KMS-11 (cell line): ENCODE measurements around the gene CDH22.

Experiments used
- H2AFZ ChIP-seq: fragments of 200-600 bp; sonication (generic); 2 replicates; pipeline ENCODE4 v1.6.1; 2016; ENCODE audit warnings: antibody characterized with exemption, mixed run types, low read depth
- H3K27ac ChIP-seq: fragments of 200-600 bp; sonication (generic); 2 replicates; pipeline ENCODE4 v1.6.1; 2016; ENCODE audit warnings: mild to moderate bottlenecking, mixed run types
- H3K27me3 ChIP-seq: fragments of 200-600 bp; sonication (generic); 2 replicates; pipeline ENCODE4 v1.6.1; 2017; ENCODE audit warnings: mild to moderate bottlenecking, low read depth, mixed run types, moderate library complexity; ENCODE audit not compliant: insufficient read depth
- H3K36me3 ChIP-seq: fragments of 200-600 bp; sonication (generic); 2 replicates; pipeline ENCODE4 v1.6.1; 2017; ENCODE audit warnings: mild to moderate bottlenecking, mixed run types; ENCODE audit not compliant: insufficient read depth
- H3K4me1 ChIP-seq: fragments of 200-600 bp; sonication (generic); 2 replicates; pipeline ENCODE4 v1.6.1; 2016; ENCODE audit warnings: mild to moderate bottlenecking, low read depth, mixed run types; ENCODE audit not compliant: poor library complexity, severe bottlenecking
- H3K4me2 ChIP-seq: fragments of 200-600 bp; sonication (generic); 2 replicates; pipeline ENCODE4 v1.7.0; 2016; ENCODE audit warnings: mild to moderate bottlenecking, mixed run types
- H3K4me3 ChIP-seq: fragments of 200-600 bp; sonication (generic); IDR thresholded peaks from 2 replicates; pipeline ENCODE4 v1.6.1; 2017; ENCODE audit warnings: low read depth, low read length, mixed read lengths; ENCODE audit not compliant: insufficient read depth
- H3K79me2 ChIP-seq: fragments of 200-600 bp; sonication (generic); 2 replicates; pipeline ENCODE4 v1.6.1; 2016; ENCODE audit warnings: low read depth, mixed run types; ENCODE audit not compliant: insufficient read depth
- H3K9ac ChIP-seq: fragments of 200-600 bp; sonication (generic); 2 replicates; pipeline ENCODE4 v1.6.1; 2016; ENCODE audit warnings: mild to moderate bottlenecking, mixed run types
- H4K20me1 ChIP-seq: fragments of 200-600 bp; sonication (generic); 2 replicates; pipeline ENCODE4 v1.6.1; 2016; ENCODE audit warnings: mild to moderate bottlenecking, mixed run types; ENCODE audit not compliant: insufficient read depth
- CTCF ChIP-seq: fragments of 200-600 bp; sonication (generic); conservative IDR thresholded peaks from 2 replicates; pipeline ENCODE4 v1.6.1; 2017; ENCODE audit warnings: low read depth, mild to moderate bottlenecking, antibody characterized with exemption, low read length, moderate library complexity, mixed read lengths

The CDH22 gene

GRCh38 chr20:46349742-46350056 is 41.4 kb upstream of the CDH22 start:
- H4K20me1 ChIP-seq, result no peaks in the 10 kb centered on the region
- H3K4me1 ChIP-seq, result peaks cover 40% of the 10 kb centered on the region
- no peaks in the 10 kb centered on the region for H3K79me2 ChIP-seq
- H3K9ac ChIP-seq, result peak overlapping the region; percentile 64
- H3K27me3 ChIP-seq, result no peaks in the 10 kb centered on the region; the same call in 1 of the 2 replicates
- no peak overlapping the region for H3K4me3 ChIP-seq
- peak overlapping the region; percentile 85 for H3K27ac ChIP-seq
- H2AFZ ChIP-seq, result no peak overlapping the region
- TF ChIP-seq CTCF, result no peak
- peak overlapping the region; percentile 82 for H3K4me2 ChIP-seq
- H3K36me3 ChIP-seq, result no peaks in the 10 kb centered on the region

DNA sequence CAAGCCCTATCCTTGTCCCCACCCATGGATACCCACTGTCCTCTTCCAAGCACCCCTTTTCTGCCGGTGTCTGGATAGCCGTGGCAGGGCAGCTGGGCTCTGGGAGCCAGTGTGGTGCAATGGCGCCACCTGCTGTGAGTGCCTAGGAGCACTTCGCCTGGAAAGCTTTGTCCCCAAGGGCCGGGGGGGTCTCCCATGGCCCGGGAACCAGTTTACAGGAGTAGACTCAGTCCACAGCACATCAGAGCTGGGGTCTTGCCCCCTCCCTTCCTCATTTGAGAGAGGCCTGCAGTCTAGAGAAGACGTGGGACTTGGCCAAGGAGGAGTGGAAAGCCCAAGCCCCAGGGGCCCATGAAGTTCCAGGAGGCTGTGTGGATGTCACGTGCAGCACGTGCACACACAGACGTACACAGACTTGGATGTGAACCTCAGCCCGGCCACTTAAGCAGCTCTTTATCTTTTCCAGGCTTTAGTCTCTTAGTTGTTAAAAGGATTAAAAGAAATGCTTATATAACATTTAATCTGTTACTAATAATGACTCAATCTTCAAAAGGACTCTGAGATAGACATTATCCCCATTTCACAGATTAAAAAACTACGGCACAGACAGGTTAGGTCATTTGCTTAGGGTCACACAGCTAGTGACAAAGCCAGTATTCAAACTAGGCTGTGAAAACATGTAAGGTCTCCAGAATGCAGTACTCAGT is 40.9 kb upstream of the CDH22 start:
- Histone ChIP-seq H3K4me1 (peaks cover 40% of the 10 kb centered on the region), H3K4me2 (peak overlapping the region; percentile 82), H3K9ac (peak overlapping the region; percentile 64; the same call in 1 of the 2 replicates), H3K27me3 (no peaks in the 10 kb centered on the region; the same call in 1 of the 2 replicates), H3K79me2 (no peaks in the 10 kb centered on the region), H2AFZ (no peak overlapping the region), H3K4me3 (no peak overlapping the region), H4K20me1 (no peaks in the 10 kb centered on the region), H3K27ac (peak overlapping the region; percentile 85), H3K36me3 (no peaks in the 10 kb centered on the region)
- TF ChIP-seq CTCF, result peak; percentile 94

- Histone ChIP-seq H2AFZ (no peak overlapping the region), H4K20me1 (no peaks in the 10 kb centered on the region)
These were observed 39.8 kb upstream of the CDH22 start for GRCh38 chr20:46347841-46348803.

DNA sequence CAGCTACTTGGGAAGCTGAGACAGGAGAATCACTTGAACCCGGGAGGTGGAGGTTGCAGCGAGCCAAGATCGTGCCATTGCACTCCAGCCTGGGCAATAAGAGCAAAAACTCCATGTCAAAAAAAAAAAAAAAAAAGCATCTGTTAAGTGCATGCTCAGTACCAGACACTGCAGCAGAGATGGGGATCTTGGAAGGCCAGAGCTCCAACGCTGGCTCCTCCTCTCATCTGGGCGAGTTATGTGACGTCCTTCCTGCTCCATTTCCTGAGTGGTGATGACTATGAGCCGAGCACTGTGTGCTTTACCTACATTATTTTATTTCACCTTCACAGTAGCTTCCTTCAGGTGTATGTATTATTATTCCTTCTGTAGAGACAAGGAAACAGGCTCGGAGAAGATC is 38.5 kb upstream of the CDH22 start:
- Histone ChIP-seq H3K4me3 (no peak overlapping the region), H3K79me2 (no peaks in the 10 kb centered on the region), H2AFZ (no peak overlapping the region), H3K36me3 (no peaks in the 10 kb centered on the region), H3K4me1 (peaks cover 34% of the 10 kb centered on the region), H3K27ac (no peak overlapping the region), H3K4me2 (no peak overlapping the region), H4K20me1 (no peaks in the 10 kb centered on the region), H3K9ac (no peak overlapping the region), H3K27me3 (peaks cover 15% of the 10 kb centered on the region; the same call in 1 of the 2 replicates)
- TF ChIP-seq CTCF, result no peak

More at GRCh38 chr20:46347841-46348803, 39.8 kb upstream of the CDH22 start:
- no peak for TF ChIP-seq CTCF
- Histone ChIP-seq H3K36me3 (no peaks in the 10 kb centered on the region), H3K27ac (no peak overlapping the region), H3K79me2 (no peaks in the 10 kb centered on the region), H3K4me2 (no peak overlapping the region; the same call in 1 of the 2 replicates), H3K4me1 (peaks cover 40% of the 10 kb centered on the region), H3K9ac (no peak overlapping the region), H3K27me3 (peaks cover 3% of the 10 kb centered on the region; the same call in 1 of the 2 replicates), H3K4me3 (no peak overlapping the region)
